Body of pancreas (tissue), 4 donors: Measurements from ENCODE around the gene ULK4. TPM values are rescaled to one million over a fixed set of nuclear protein-coding genes. Genes with fewer than 3 reads are reported as not detected.

Experiments
- ATAC-seq: fragments of 150-250 bp; one replicate; pipeline ENCODE4 v1.9.1; 2016
- DNase-seq, 4 donors: peaks; one replicate each; pipeline ENCODE4 v3.0.0-alpha.2; 2019
- H3K27ac ChIP-seq, 4 donors: fragments of 200-600 bp; sonication (generic); 1 replicate in 3 of 4; 2 replicates in 1 of 4; pipeline versions ENCODE4 v1.5.1 to v1.6.1; 2016 to 2019; ENCODE audit warnings: mild to moderate bottlenecking in 1 of 4, mixed read lengths in 1 of 4, moderate library complexity in 1 of 4
- H3K27me3 ChIP-seq, 2 donors: fragments of 200-600 bp; sonication (generic); one replicate each; pipeline ENCODE4 v1.6.0; 2016; ENCODE audit warnings: mild to moderate bottlenecking in 1 of 2
- H3K36me3 ChIP-seq, 2 donors: fragments of 200-600 bp; sonication (generic); replicated peaks in 1 of 2; 2 replicates each; pipeline ENCODE4 v1.5.1; 2016; ENCODE audit warnings: low read depth in 2 of 2; ENCODE audit not compliant: insufficient read depth in 1 of 2
- H3K4me1 ChIP-seq: fragments of 200-600 bp; sonication (generic); one replicate; pipeline ENCODE4 v1.6.0; 2016
- H3K4me3 ChIP-seq, 2 donors: fragments of 200-600 bp; sonication (generic); 1 replicate in 1 of 2; 2 replicates in 1 of 2; pipeline ENCODE4 v1.5.1; 2016 to 2019
- H3K9me3 ChIP-seq, 3 donors: fragments of 200-600 bp; sonication (generic); 1 replicate in 2 of 3; 2 replicates in 1 of 3; pipeline ENCODE4 v1.5.1; 2016
- POLR2A ChIP-seq, 3 donors: fragments of 450-650 bp; IDR thresholded peaks; one replicate each; pipeline ENCODE4 v1.6.1; 2016; ENCODE audit warnings: antibody characterized with exemption in 3 of 3, mild to moderate bottlenecking in 2 of 3
- WGBS, 2 donors: methylation state at CpG; one replicate each; pipeline ENCODE4 v1.1.5; 2017; 5-methylcytosine and 5-hydroxymethylcytosine counted together
- intact Hi-C: fragments of 100-400 bp; cut with DNase I; formaldehyde crosslinking; loops from one replicate; pipeline ENCODE4 v1.15.1; 2023
- total RNA-seq, 2 donors: library from RNA; depleted of rRNA; stranded (reverse); fragments of >200 nt; gene quantifications; one replicate each; pipeline ENCODE4 v1.1.0, GENCODE V29; 2016
- TF ChIP-seq, protein P1 (sequence below), 7 experiments: fragments of 450-650 bp in 4 of 7; fragments of 200-600 bp in 3 of 7; sonication (generic) in 3 of 7; IDR thresholded peaks; one replicate each; pipeline ENCODE4 v1.5.1; 2016 to 2019; ENCODE audit warnings: antibody characterized with exemption in 7 of 7

The ULK4 gene
- total RNA-seq, 2 donors from 2014 or later, result 7.3 to 12.5 TPM

DNA sequence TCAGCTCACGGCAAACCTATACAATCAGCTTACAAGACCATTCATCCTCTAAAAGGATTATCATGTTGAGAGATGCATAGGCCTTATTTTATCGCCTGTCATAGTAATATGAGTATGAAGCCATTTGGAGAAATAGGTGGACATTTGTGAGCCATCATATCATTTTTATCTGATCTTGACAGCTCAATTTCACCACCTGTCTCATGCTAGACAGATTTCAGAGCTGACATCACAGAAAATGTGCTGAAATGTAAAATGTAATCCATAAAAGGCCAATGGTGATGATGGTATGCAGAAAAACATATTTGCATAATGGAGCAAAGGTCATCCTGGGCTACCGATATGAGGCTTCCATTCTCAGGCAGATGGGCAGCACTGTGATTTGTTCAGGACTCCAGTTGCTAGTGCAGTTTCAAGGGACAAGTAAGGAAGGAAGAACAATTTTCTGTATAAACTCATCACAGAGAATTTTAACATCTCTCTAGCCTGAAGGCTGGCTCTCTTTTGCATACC is 221.5 kb downstream of the ULK4 start:
- TF ChIP-seq, protein P1, sequence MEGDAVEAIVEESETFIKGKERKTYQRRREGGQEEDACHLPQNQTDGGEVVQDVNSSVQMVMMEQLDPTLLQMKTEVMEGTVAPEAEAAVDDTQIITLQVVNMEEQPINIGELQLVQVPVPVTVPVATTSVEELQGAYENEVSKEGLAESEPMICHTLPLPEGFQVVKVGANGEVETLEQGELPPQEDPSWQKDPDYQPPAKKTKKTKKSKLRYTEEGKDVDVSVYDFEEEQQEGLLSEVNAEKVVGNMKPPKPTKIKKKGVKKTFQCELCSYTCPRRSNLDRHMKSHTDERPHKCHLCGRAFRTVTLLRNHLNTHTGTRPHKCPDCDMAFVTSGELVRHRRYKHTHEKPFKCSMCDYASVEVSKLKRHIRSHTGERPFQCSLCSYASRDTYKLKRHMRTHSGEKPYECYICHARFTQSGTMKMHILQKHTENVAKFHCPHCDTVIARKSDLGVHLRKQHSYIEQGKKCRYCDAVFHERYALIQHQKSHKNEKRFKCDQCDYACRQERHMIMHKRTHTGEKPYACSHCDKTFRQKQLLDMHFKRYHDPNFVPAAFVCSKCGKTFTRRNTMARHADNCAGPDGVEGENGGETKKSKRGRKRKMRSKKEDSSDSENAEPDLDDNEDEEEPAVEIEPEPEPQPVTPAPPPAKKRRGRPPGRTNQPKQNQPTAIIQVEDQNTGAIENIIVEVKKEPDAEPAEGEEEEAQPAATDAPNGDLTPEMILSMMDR (IDR thresholded peaks at IDR 0.05), result no peak
- TF ChIP-seq POLR2A (IDR thresholded peaks at IDR 0.05), result no peak
- WGBS, 2 donors, result 90 to 97% methylated on average over 3 of the region's 3 CpGs
- Histone ChIP-seq H3K27me3 (no peaks in the 10 kb centered on the region), H3K27ac (no peak overlapping the region), H3K36me3 (no peaks in the 10 kb centered on the region), H3K9me3 (no peaks in the 10 kb centered on the region), H3K4me3 (no peak overlapping the region), H3K4me1 (no peaks in the 10 kb centered on the region)
- ATAC-seq, result no peak
- intact Hi-C loops, result no loop called here
- no peak for DNase-seq

DNA sequence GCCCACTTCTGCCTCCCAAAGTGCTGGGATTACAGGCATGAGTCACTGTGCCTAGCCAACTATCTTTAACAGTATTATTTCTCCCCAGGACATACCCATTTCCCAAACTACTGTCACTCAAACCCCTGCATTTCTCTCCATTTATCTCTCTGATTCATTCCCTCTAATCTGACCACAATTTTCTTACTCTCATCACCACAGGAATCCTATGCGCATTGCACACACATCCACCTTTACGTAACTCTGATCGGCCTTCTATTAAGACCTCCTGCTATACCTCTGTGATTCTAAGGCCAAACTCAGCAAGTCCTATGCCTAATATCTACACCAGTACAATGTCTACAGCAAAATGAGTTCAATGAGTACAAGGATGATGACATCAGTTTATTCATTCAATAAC is 235.0 kb downstream of the ULK4 start:
- Histone ChIP-seq H3K27ac (no peak overlapping the region), H3K9me3 (no peaks in the 10 kb centered on the region), H3K4me1 (no peaks in the 10 kb centered on the region), H3K4me3 (no peak overlapping the region), H3K36me3 (no peaks in the 10 kb centered on the region), H3K27me3 (no peaks in the 10 kb centered on the region)
- ATAC-seq (no peak), DNase-seq (no peak)
- 95 to 97% methylated on average over 3 of the region's 3 CpGs for WGBS, 2 donors
- TF ChIP-seq, protein P1 (IDR thresholded peaks at IDR 0.05), result no peak
- TF ChIP-seq POLR2A (IDR thresholded peaks at IDR 0.05), result no peak
- intact Hi-C loops, result no loop called here

DNA sequence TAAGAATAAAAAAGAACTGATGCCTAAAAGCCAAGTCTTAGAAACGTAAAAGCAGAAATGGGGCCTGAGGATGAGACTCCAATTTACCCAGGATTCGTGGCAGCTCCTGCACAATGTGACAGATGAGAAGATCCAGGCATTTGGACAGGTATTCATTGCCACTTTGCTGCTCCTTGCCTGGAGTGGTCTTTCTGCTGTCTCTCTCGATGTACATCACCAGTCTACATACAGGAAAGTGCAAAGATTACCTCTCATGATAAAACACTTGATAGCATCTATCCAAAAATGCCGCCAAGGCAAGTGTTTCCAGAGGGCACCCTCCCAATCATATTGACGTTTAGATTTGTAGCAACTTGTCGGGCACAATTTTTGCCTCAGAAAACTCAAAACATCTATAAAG is 244.3 kb downstream of the ULK4 start:
- WGBS, 2 donors, result 77 to 81% methylated on average over 6 of the region's 6 CpGs
- H3K4me1 ChIP-seq, result no peaks in the 10 kb centered on the region
- DNase-seq (no peak), ATAC-seq (no peak)
- H3K36me3 ChIP-seq, result no peaks in the 10 kb centered on the region
- H3K9me3 ChIP-seq, result no peaks in the 10 kb centered on the region
- no peak overlapping the region for H3K4me3 ChIP-seq
- H3K27ac ChIP-seq, result no peak overlapping the region
- intact Hi-C loops, result no loop called here
- TF ChIP-seq, protein P1 (IDR thresholded peaks at IDR 0.05), result no peak
- no peak for TF ChIP-seq POLR2A (IDR thresholded peaks at IDR 0.05)
- no peaks in the 10 kb centered on the region for H3K27me3 ChIP-seq

DNA sequence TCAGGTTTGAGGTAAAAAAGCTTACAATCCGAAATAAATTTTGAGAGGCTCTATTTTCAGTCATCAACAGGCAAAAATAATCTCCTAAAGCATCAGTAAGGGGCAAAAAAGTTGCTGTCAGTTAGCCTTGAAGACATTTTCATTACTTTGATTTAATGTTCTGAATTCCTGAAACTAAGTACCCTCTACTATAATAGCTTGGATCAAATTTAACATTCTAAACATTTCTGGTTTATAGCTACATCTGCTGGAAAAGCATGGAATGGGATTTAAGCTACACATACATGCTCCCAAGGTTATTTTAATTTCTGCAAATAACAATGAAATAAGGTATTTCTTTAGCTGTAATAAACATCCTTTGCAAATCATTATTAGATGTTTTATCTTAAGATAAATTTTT is 245.4 kb downstream of the ULK4 start:
- no peak for TF ChIP-seq POLR2A (IDR thresholded peaks at IDR 0.05)
- TF ChIP-seq, protein P1 (IDR thresholded peaks at IDR 0.05), result peak in 6 of 7 experiments; percentile 10 to 55 (median 50)
- no peak overlapping the region for H3K4me3 ChIP-seq
- H3K36me3 ChIP-seq, result no peaks in the 10 kb centered on the region
- intact Hi-C loops, result no loop called here
- DNase-seq (no peak), ATAC-seq (no peak)
- 79 to 86% methylated on average over 1 of the region's 1 CpG for WGBS, 2 donors
- H3K4me1 ChIP-seq, result no peaks in the 10 kb centered on the region
- no peak overlapping the region for H3K27ac ChIP-seq
- no peaks in the 10 kb centered on the region for H3K27me3 ChIP-seq
- no peaks in the 10 kb centered on the region for H3K9me3 ChIP-seq

DNA sequence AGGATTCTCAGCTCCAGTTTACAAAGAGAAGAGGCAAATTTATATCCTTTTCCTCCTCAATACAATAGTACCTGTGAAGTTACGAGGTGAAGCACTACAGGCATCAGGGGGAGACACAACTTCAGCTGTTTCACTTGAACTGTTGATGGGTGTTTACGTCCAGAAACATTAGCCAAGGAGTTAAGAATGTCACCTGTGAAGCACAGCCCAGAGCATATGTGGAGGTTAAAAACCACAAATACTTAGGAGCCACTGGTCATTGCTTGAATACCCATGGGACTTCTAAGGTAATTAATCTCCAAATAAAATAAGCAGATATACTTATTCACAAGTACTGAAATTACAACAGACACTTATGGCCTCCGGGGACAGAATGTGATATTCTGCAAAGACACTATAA is 246.5 kb downstream of the ULK4 start:
- no peak for DNase-seq
- Histone ChIP-seq H3K36me3 (no peaks in the 10 kb centered on the region), H3K4me3 (no peak overlapping the region), H3K27me3 (no peaks in the 10 kb centered on the region), H3K4me1 (no peaks in the 10 kb centered on the region), H3K27ac (no peak overlapping the region), H3K9me3 (no peaks in the 10 kb centered on the region)
- TF ChIP-seq, protein P1 (IDR thresholded peaks at IDR 0.05), result no peak
- no peak for TF ChIP-seq POLR2A (IDR thresholded peaks at IDR 0.05)
- 89 to 97% methylated on average over 3 of the region's 3 CpGs for whole genome bisulfite sequencing, 2 donors
- intact Hi-C loops, result no loop called here
- ATAC-seq, result no peak
